PFSK-1 (cell line): Measurements from ENCODE around the gene TMEM270.

Experiments
- FOXP2 ChIP-seq: optimal IDR thresholded peaks from 2 replicates; pipeline ENCODE3; 2011; ENCODE audit warnings: borderline replicate concordance, control low read depth, inconsistent platforms; ENCODE audit not compliant: insufficient read depth; ENCODE audit errors: extremely low read length, extremely low read depth
- POLR2AphosphoS5 ChIP-seq: IDR thresholded peaks from 2 replicates; pipeline ENCODE4 v1.6.1; 2012; ENCODE audit warnings: low read depth, mild to moderate bottlenecking, control low read depth, low read length, moderate library complexity
- REST ChIP-seq, 2 experiments: IDR thresholded peaks; 2 replicates each; pipeline versions ENCODE4 v1.6.1 to v1.8.0; 2011 to 2012; ENCODE audit warnings: low read depth in 2 of 2, low read length in 2 of 2, control low read depth in 1 of 2, inconsistent platforms in 1 of 2, mild to moderate bottlenecking in 1 of 2, moderate library complexity in 1 of 2; ENCODE audit not compliant: insufficient read depth in 1 of 2
- SIN3A ChIP-seq: IDR thresholded peaks from 2 replicates; pipeline ENCODE4 v1.6.1; 2012; ENCODE audit warnings: mild to moderate bottlenecking, low read length, moderate library complexity, borderline replicate concordance; ENCODE audit not compliant: insufficient read depth
- TAF1 ChIP-seq: IDR thresholded peaks from 2 replicates; pipeline ENCODE4 v1.6.1; 2012; ENCODE audit warnings: low read length, control low read depth, borderline replicate concordance; ENCODE audit not compliant: insufficient read depth

Gene TMEM270

GRCh38 chr7:73851410-73852338, 9.3 kb upstream of the TMEM270 start:
- no peak for TF ChIP-seq REST (IDR thresholded peaks at IDR 0.05; ENCODE audit: insufficient read depth in 1 of 2, low read depth in 2 of 2, low read length in 2 of 2)
- no peak for TF ChIP-seq POLR2AphosphoS5
- TF ChIP-seq SIN3A = no peak
- TF ChIP-seq TAF1 = no peak
- TF ChIP-seq FOXP2 = no peak

GRCh38 chr7:73852500-73852899, 8.5 kb upstream of the TMEM270 start:
- no peak for TF ChIP-seq TAF1
- TF ChIP-seq REST (IDR thresholded peaks at IDR 0.05; ENCODE audit: insufficient read depth in 1 of 2, low read depth in 2 of 2, low read length in 2 of 2) = no peak
- TF ChIP-seq POLR2AphosphoS5 = no peak
- TF ChIP-seq FOXP2 = no peak
- no peak for TF ChIP-seq SIN3A

- TF ChIP-seq FOXP2 (no peak), SIN3A (no peak), POLR2AphosphoS5 (no peak), TAF1 (no peak), REST (IDR thresholded peaks at IDR 0.05; ENCODE audit: insufficient read depth in 1 of 2, low read depth in 2 of 2, low read length in 2 of 2) (no peak)
Measured at GRCh38 chr7:73856941-73857340, 4.0 kb upstream of the TMEM270 start.

- TF ChIP-seq FOXP2 (no peak), TAF1 (no peak), REST (IDR thresholded peaks at IDR 0.05; ENCODE audit: insufficient read depth in 1 of 2, low read depth in 2 of 2, low read length in 2 of 2) (no peak), SIN3A (no peak), POLR2AphosphoS5 (no peak)
Measured at GRCh38 chr7:73858807-73859206, 2.2 kb upstream of the TMEM270 start.
